ENCODE measurements around the gene MEGF9. TPM values are rescaled to one million over a fixed set of nuclear protein-coding genes. Genes with fewer than 3 reads are reported as not detected.

The MEGF9 gene
- total and polyA plus RNA-seq, 2 donors (not counting 1 experiment from before 2014, with no cell fraction given): 3.5 to 11.3 TPM

DNA sequence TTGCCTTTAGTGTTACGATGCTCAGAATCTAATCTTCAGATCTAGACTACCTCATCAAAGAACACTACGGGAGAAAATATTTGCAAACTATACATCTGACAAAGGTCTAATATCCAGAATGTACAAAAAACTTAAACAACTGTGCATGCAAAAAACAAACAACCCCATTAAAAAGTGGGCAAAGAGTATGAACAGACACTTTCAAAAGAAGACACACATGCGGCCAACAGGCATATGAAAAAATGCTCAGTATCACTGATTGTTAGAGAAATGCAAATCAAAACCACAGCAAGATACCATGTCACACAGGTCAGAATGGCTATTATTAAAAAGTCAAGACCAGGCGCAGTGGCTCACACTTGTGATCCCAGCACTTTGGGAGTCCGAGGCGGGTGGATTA is 31.0 kb upstream of the MEGF9 start:
- no peaks in the 10 kb centered on the region for H3K4me1 Mint-ChIP-seq
- H4K20me1 ChIP-seq (ENCODE audit: control insufficient read depth, insufficient read depth, low read length, poor library complexity, severe bottlenecking): no peaks in the 10 kb centered on the region
- no peak for ATAC-seq (ENCODE audit: low read depth)
- H3K36me3 ChIP-seq (replicated peaks in 1 of 2; ENCODE audit: control extremely low read depth in 1 of 2, control insufficient read depth in 1 of 2, extremely low read depth in 1 of 2, insufficient read depth in 2 of 2, low read length in 1 of 2): no peaks in the 10 kb centered on the region
- no peak overlapping the region for H3K4me3 Mint-ChIP-seq
- H3K4me3 ChIP-seq (ENCODE audit: control extremely low read depth in 1 of 5, extremely low read depth in 1 of 5, insufficient read depth in 1 of 5, low read depth in 2 of 5, low read length in 4 of 5): no peak overlapping the region
- ChIA-PET POLR2A (no interaction called here), CTCF (no interaction called here)
- H3K27me3 Mint-ChIP-seq: no peaks in the 10 kb centered on the region
- H3K27me3 ChIP-seq (replicated peaks in 1 of 4; ENCODE audit: control extremely low read depth in 1 of 4, control insufficient read depth in 3 of 4, insufficient read depth in 4 of 4, low read length in 3 of 4): no peaks in the 10 kb centered on the region
- no peaks in the 10 kb centered on the region for H3K4me1 ChIP-seq (ENCODE audit: control insufficient read depth in 2 of 2, insufficient read depth in 2 of 2, low read length in 2 of 2)
- H3K9ac ChIP-seq (ENCODE audit: low read length): no peak overlapping the region
- H3K79me2 ChIP-seq (ENCODE audit: control insufficient read depth, insufficient read depth, low read length): no peaks in the 10 kb centered on the region
- no peak overlapping the region for H3K4me2 ChIP-seq (replicated peaks; ENCODE audit: low read depth, low read length, poor library complexity, severe bottlenecking)
- H3K9me3 Mint-ChIP-seq (ENCODE audit: insufficient read depth): no peaks in the 10 kb centered on the region
- TF ChIP-seq EZH2 (IDR thresholded peaks at IDR 0.05; ENCODE audit: borderline replicate concordance, insufficient read depth, low read depth, low read length, poor library complexity, severe bottlenecking): no peak
- TF ChIP-seq, protein P1, sequence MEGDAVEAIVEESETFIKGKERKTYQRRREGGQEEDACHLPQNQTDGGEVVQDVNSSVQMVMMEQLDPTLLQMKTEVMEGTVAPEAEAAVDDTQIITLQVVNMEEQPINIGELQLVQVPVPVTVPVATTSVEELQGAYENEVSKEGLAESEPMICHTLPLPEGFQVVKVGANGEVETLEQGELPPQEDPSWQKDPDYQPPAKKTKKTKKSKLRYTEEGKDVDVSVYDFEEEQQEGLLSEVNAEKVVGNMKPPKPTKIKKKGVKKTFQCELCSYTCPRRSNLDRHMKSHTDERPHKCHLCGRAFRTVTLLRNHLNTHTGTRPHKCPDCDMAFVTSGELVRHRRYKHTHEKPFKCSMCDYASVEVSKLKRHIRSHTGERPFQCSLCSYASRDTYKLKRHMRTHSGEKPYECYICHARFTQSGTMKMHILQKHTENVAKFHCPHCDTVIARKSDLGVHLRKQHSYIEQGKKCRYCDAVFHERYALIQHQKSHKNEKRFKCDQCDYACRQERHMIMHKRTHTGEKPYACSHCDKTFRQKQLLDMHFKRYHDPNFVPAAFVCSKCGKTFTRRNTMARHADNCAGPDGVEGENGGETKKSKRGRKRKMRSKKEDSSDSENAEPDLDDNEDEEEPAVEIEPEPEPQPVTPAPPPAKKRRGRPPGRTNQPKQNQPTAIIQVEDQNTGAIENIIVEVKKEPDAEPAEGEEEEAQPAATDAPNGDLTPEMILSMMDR (IDR thresholded peaks at IDR 0.05): no peak
- H2AFZ ChIP-seq (ENCODE audit: insufficient read depth, low read depth, low read length, poor library complexity, severe bottlenecking): no peak overlapping the region
- DNase-seq: no peak
- 98% methylated on average over 5 of the region's 6 CpGs for WGBS (ENCODE audit: insufficient coverage)
- H3K27ac ChIP-seq (ENCODE audit: low read length in 2 of 2): no peak overlapping the region
- no peak overlapping the region for H3K27ac Mint-ChIP-seq
- intact Hi-C loops (cut with micrococcal nuclease): no loop called here
- H3K9me3 ChIP-seq (ENCODE audit: control extremely low read depth in 1 of 3, control insufficient read depth in 2 of 3, insufficient read depth in 1 of 3, low read length in 2 of 3): peaks cover 0 to 5% (median 0%) of the 10 kb centered on the region in 3 donors

DNA sequence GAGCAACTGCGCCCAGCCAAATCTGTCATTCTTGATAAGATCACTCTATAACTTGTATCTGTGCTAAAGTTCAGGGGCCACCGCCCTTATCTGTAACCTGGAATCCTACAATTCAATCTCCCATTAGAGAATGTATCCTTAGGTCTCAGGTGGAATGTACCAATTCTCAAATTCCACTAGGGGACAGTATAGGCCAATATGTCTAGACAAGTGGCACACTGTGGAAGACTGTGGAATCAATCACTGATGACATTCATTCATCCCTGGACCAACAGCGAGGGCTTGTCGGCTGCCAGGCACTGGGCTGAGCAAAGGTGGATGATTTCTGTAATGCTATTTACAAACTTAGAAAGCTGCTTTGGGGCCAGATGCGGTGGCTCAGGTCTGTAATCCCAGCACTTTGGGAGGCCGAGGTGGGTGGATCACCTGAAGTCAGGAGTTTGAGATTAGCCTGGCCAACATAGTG is 28.7 kb upstream of the MEGF9 start:
- Histone ChIP-seq H3K27ac (ENCODE audit: low read length in 2 of 2) (no peak overlapping the region), H3K9ac (ENCODE audit: low read length) (no peak overlapping the region), H3K36me3 (replicated peaks in 1 of 2; ENCODE audit: control extremely low read depth in 1 of 2, control insufficient read depth in 1 of 2, extremely low read depth in 1 of 2, insufficient read depth in 2 of 2, low read length in 1 of 2) (no peaks in the 10 kb centered on the region), H3K4me2 (replicated peaks; ENCODE audit: low read depth, low read length, poor library complexity, severe bottlenecking) (no peak overlapping the region), H2AFZ (ENCODE audit: insufficient read depth, low read depth, low read length, poor library complexity, severe bottlenecking) (no peak overlapping the region), H3K79me2 (ENCODE audit: control insufficient read depth, insufficient read depth, low read length) (no peaks in the 10 kb centered on the region), H3K9me3 (ENCODE audit: control extremely low read depth in 1 of 3, control insufficient read depth in 2 of 3, insufficient read depth in 1 of 3, low read length in 2 of 3) (peaks cover 0 to 5% (median 0%) of the 10 kb centered on the region in 3 donors), H3K27me3 (replicated peaks in 1 of 4; ENCODE audit: control extremely low read depth in 1 of 4, control insufficient read depth in 3 of 4, insufficient read depth in 4 of 4, low read length in 3 of 4) (no peaks in the 10 kb centered on the region), H3K4me3 (ENCODE audit: control extremely low read depth in 1 of 5, extremely low read depth in 1 of 5, insufficient read depth in 1 of 5, low read depth in 2 of 5, low read length in 4 of 5) (no peak overlapping the region), H4K20me1 (ENCODE audit: control insufficient read depth, insufficient read depth, low read length, poor library complexity, severe bottlenecking) (no peaks in the 10 kb centered on the region), H3K4me1 (ENCODE audit: control insufficient read depth in 2 of 2, insufficient read depth in 2 of 2, low read length in 2 of 2) (no peaks in the 10 kb centered on the region)
- TF ChIP-seq, protein P1 (IDR thresholded peaks at IDR 0.05): peak; percentile 56
- TF ChIP-seq EZH2 (IDR thresholded peaks at IDR 0.05; ENCODE audit: borderline replicate concordance, insufficient read depth, low read depth, low read length, poor library complexity, severe bottlenecking): no peak
- Mint-ChIP-seq H3K4me1 (no peaks in the 10 kb centered on the region), H3K27ac (no peak overlapping the region), H3K27me3 (no peaks in the 10 kb centered on the region), H3K4me3 (no peak overlapping the region), H3K9me3 (ENCODE audit: insufficient read depth) (no peaks in the 10 kb centered on the region)
- WGBS (ENCODE audit: insufficient coverage): 100% methylated on average over 4 of the region's 6 CpGs
- POLR2A ChIA-PET: no interaction called here
- CTCF ChIA-PET: interaction anchor here (1.3 kb wide), 1 partner anchor 317 kb away, joined by 4 read pairs; no protein-coding TSS in a partner anchor
- no peak for ATAC-seq (ENCODE audit: low read depth)
- intact Hi-C loops (cut with micrococcal nuclease): no loop called here
- DNase-seq: peak; percentile 26
